Measurements from ENCODE around the gene NUP50. TPM values are rescaled to one million over a fixed set of nuclear protein-coding genes. Genes with fewer than 3 reads are reported as not detected.

The NUP50 gene
- total RNA-seq, 1 experiment from 2014 or later = 134 TPM

DNA sequence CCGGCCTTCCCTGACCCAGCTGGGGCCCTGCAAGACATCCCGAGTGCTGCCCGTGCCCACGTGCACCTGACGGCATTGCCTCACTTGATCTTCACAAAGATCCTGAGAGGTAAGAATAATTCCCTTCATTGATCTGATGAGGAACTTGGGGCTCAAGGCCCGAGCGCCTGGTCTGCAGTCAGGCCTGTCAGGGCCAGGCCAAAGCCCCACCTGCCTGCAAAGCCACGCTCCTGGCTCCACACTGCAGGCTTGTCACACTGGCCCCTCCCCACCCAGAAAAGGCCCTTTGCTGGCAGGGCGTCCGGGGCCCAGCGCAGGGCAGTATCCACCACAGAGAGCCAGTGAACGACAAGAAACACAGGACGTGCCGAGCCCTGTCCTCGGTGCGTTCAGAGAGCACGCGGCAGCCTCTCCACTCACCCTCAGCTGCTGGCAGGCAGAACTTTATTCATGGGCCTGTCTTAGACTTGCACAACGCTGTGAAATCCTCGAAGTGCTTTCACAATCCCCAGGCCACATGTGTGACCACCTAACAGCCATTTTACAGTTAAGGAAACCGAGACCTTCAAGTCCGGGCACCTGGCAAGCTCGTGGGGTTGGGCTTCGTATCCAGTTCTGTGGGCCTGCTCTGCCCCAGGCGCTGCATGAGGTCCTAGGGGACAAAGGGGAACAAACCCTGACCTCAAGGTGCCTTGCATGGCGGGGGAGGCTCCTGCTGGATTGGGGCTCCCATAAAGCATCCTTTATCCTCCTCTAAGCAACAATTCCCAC lies 62.2 kb downstream of the NUP50 start:
- H3K27ac ChIP-seq (ENCODE audit: insufficient read length, low read depth, low read length) = no peak overlapping the region
- peak; percentile 29 for DNase-seq

More for the DNA sequence above, 62.2 kb downstream of the NUP50 start:
- H3K79me2 ChIP-seq (ENCODE audit: insufficient read depth, low read length) = no peaks in the 10 kb centered on the region; the same call in 1 of the 2 replicates
- Mint-ChIP-seq H3K4me1 (peaks cover 33 to 50% of the 10 kb centered on the region in 2 experiments), H3K27ac (peak overlapping the region in 1 of 3 experiments; percentile 66; a peak in 2 of 7 replicates), H3K9me3 (no peaks in the 10 kb centered on the region), H3K36me3 (ENCODE audit: insufficient read depth in 1 of 3, low read depth in 3 of 3) (no peaks in the 10 kb centered on the region), H3K27me3 (ENCODE audit: low read depth) (peaks cover 2% of the 10 kb centered on the region), H3K4me3 (peak overlapping the region in 1 of 2 experiments; percentile 30; a peak in 1 of 5 replicates)
- H4K5ac ChIP-seq (ENCODE audit: insufficient read length, low read depth, low read length) = no peak overlapping the region
- no peak overlapping the region for H3K9ac ChIP-seq (ENCODE audit: extremely low read depth, insufficient read length, low read length)
- H3K4me2 ChIP-seq (ENCODE audit: insufficient read depth, insufficient read length, low read length) = no peak overlapping the region
- no peaks in the 10 kb centered on the region for H3K79me1 ChIP-seq (ENCODE audit: insufficient read depth, low read depth, low read length, poor library complexity, severe bottlenecking)
- peak overlapping the region; percentile 70; the same call in 1 of the 2 replicates for H2BK15ac ChIP-seq (ENCODE audit: low read depth, low read length)
- no peak overlapping the region for H2AK5ac ChIP-seq (ENCODE audit: insufficient read length, low read length)
- H2BK12ac ChIP-seq (ENCODE audit: insufficient read length, low read depth, low read length) = no peak overlapping the region
- TF ChIP-seq CTCF (conservative IDR thresholded peaks at IDR 0.05) = no peak
- no peak overlapping the region for H3K23ac ChIP-seq (ENCODE audit: insufficient read length, low read depth, low read length)
- H4K20me1 ChIP-seq (ENCODE audit: control insufficient read depth, insufficient read depth, insufficient read length) = no peaks in the 10 kb centered on the region
- no peak overlapping the region for H4K91ac ChIP-seq (ENCODE audit: insufficient read length, low read depth, low read length)
- no peak overlapping the region for H4K8ac ChIP-seq (replicated peaks; ENCODE audit: insufficient read length, low read depth, low read length)
- no peak overlapping the region for H3T11ph ChIP-seq (ENCODE audit: low read length)
- H2BK20ac ChIP-seq (ENCODE audit: low read depth, low read length, poor library complexity, severe bottlenecking) = no peak overlapping the region
- peak overlapping the region; percentile 41 for H3K18ac ChIP-seq (ENCODE audit: insufficient read length, low read depth, low read length)
- WGBS (ENCODE audit: extremely low coverage, insufficient read length, low lambda C conversion rate) = no CpG with 5 or more reads among the region's 26 CpGs
- no peak overlapping the region for H2AFZ ChIP-seq (ENCODE audit: low read length)
- no peaks in the 10 kb centered on the region for H3K4me1 ChIP-seq (ENCODE audit: insufficient read depth, low read length)
- no peak overlapping the region for H3K56ac ChIP-seq (ENCODE audit: insufficient read length, low read depth, low read length)
- no peaks in the 10 kb centered on the region for H3K23me2 ChIP-seq (ENCODE audit: insufficient read length, low read depth, low read length, poor library complexity, severe bottlenecking)
- H3K4ac ChIP-seq (ENCODE audit: low read depth, low read length) = no peak overlapping the region
- peak overlapping the region; percentile 72; the same call in 1 of the 2 replicates for H3K14ac ChIP-seq (ENCODE audit: insufficient read depth, low read length)
- no peaks in the 10 kb centered on the region for H3K9me3 ChIP-seq (ENCODE audit: control insufficient read depth, low read depth, low read length)
- H2BK120ac ChIP-seq (ENCODE audit: low read depth, low read length, poor library complexity, severe bottlenecking) = no peak overlapping the region
- no peak overlapping the region for H2BK5ac ChIP-seq (ENCODE audit: insufficient read length, low read length)
- no peaks in the 10 kb centered on the region for H3K27me3 ChIP-seq (ENCODE audit: insufficient read depth, low read length)
